ENCODE measurements around the gene NDUFV2.

NDUFV2 gene

GRCh38 chr18:9079818-9080528 lies 22.5 kb upstream of the NDUFV2 start:
- TF ChIP-seq SIN3A (IDR thresholded peaks at IDR 0.05; ENCODE audit: borderline replicate concordance, insufficient read depth, low read length) (no peak), REST (IDR thresholded peaks at IDR 0.05; ENCODE audit: insufficient read depth in 1 of 2, low read depth in 2 of 2, low read length in 2 of 2) (no peak), TAF1 (IDR thresholded peaks at IDR 0.05; ENCODE audit: borderline replicate concordance, insufficient read depth, low read length) (no peak), FOXP2 (optimal IDR thresholded peaks at IDR 0.05; ENCODE audit: borderline replicate concordance, extremely low read depth, extremely low read length, insufficient read depth) (no peak), POLR2AphosphoS5 (IDR thresholded peaks at IDR 0.05; ENCODE audit: low read depth, low read length) (no peak)

GRCh38 chr18:9081940-9082339 lies 20.6 kb upstream of the NDUFV2 start:
- no peak for TF ChIP-seq POLR2AphosphoS5 (IDR thresholded peaks at IDR 0.05; ENCODE audit: low read depth, low read length)
- no peak for TF ChIP-seq SIN3A (IDR thresholded peaks at IDR 0.05; ENCODE audit: borderline replicate concordance, insufficient read depth, low read length)
- TF ChIP-seq TAF1 (IDR thresholded peaks at IDR 0.05; ENCODE audit: borderline replicate concordance, insufficient read depth, low read length), result no peak
- TF ChIP-seq REST (IDR thresholded peaks at IDR 0.05; ENCODE audit: insufficient read depth in 1 of 2, low read depth in 2 of 2, low read length in 2 of 2), result no peak

GRCh38 chr18:9082711-9083510 lies 19.6 kb upstream of the NDUFV2 start:
- no peak for TF ChIP-seq POLR2AphosphoS5 (IDR thresholded peaks at IDR 0.05; ENCODE audit: low read depth, low read length)
- TF ChIP-seq SIN3A (IDR thresholded peaks at IDR 0.05; ENCODE audit: borderline replicate concordance, insufficient read depth, low read length), result no peak
- no peak for TF ChIP-seq FOXP2 (optimal IDR thresholded peaks at IDR 0.05; ENCODE audit: borderline replicate concordance, extremely low read depth, extremely low read length, insufficient read depth)
- no peak for TF ChIP-seq TAF1 (IDR thresholded peaks at IDR 0.05; ENCODE audit: borderline replicate concordance, insufficient read depth, low read length)
- no peak for TF ChIP-seq REST (IDR thresholded peaks at IDR 0.05; ENCODE audit: insufficient read depth in 1 of 2, low read depth in 2 of 2, low read length in 2 of 2)

- TF ChIP-seq SIN3A (IDR thresholded peaks at IDR 0.05; ENCODE audit: borderline replicate concordance, insufficient read depth, low read length) (no peak), POLR2AphosphoS5 (IDR thresholded peaks at IDR 0.05; ENCODE audit: low read depth, low read length) (no peak), TAF1 (IDR thresholded peaks at IDR 0.05; ENCODE audit: borderline replicate concordance, insufficient read depth, low read length) (no peak)
These were observed 16.5 kb upstream of the NDUFV2 start for GRCh38 chr18:9086015-9086414.

- TF ChIP-seq POLR2AphosphoS5 (IDR thresholded peaks at IDR 0.05; ENCODE audit: low read depth, low read length) (no peak), FOXP2 (optimal IDR thresholded peaks at IDR 0.05; ENCODE audit: borderline replicate concordance, extremely low read depth, extremely low read length, insufficient read depth) (no peak), SIN3A (IDR thresholded peaks at IDR 0.05; ENCODE audit: borderline replicate concordance, insufficient read depth, low read length) (no peak), TAF1 (IDR thresholded peaks at IDR 0.05; ENCODE audit: borderline replicate concordance, insufficient read depth, low read length) (no peak), REST (IDR thresholded peaks at IDR 0.05; ENCODE audit: insufficient read depth in 1 of 2, low read depth in 2 of 2, low read length in 2 of 2) (no peak)
These were observed 15.9 kb upstream of the NDUFV2 start for GRCh38 chr18:9086624-9087023.
